HG02571 (cell line): ENCODE data around the gene ZW10.
"Not testable (repeated sequence)": the region's sequence is repeated elsewhere in the genome, so short reads cannot be mapped to it uniquely, and the experiment has no call there.

Source experiments
- ATAC-seq: cut with Tn5 transposase; IDR thresholded peaks from one replicate; pipeline ENCODE4 v1.9.1; 2021; ENCODE audit warnings: mild to moderate bottlenecking, moderate library complexity; ENCODE audit not compliant: unreplicated experiment

The ZW10 gene

GRCh38 chr11:113773416-113774173 is at the start of gene ZW10:
TSS of gene ZW10 (minus strand) at chr11:113773692. CDS start at chr11:113773666, 26 bp downstream.
- ATAC-seq: peak; percentile 95

- ATAC-seq: no peak
These were observed 44.9 kb upstream of the ZW10 start for GRCh38 chr11:113818426-113818825.

GRCh38 chr11:113817626-113818025 is 44.1 kb upstream of the ZW10 start:
- no peak for ATAC-seq

GRCh38 chr11:113817162-113817561 is 43.7 kb upstream of the ZW10 start:
- ATAC-seq: no peak

- ATAC-seq: no peak
These were observed 40.7 kb upstream of the ZW10 start for GRCh38 chr11:113814181-113814580.

- ATAC-seq: no peak
These were observed 35.4 kb upstream of the ZW10 start for GRCh38 chr11:113808931-113809330.

GRCh38 chr11:113806406-113806805 is 32.9 kb upstream of the ZW10 start:
- ATAC-seq: no peak

- ATAC-seq: no peak
These were observed 32.1 kb upstream of the ZW10 start for GRCh38 chr11:113805640-113806039.

GRCh38 chr11:113802621-113803020 is 29.1 kb upstream of the ZW10 start:
- ATAC-seq: no peak

GRCh38 chr11:113796663-113797259 is 23.3 kb upstream of the ZW10 start:
- no peak for ATAC-seq

GRCh38 chr11:113789675-113790320 is 16.3 kb upstream of the ZW10 start:
- ATAC-seq: no peak

GRCh38 chr11:113789016-113789415 is 15.5 kb upstream of the ZW10 start:
- ATAC-seq: not testable (repeated sequence)

GRCh38 chr11:113782134-113782533 is 8.6 kb upstream of the ZW10 start:
- no peak for ATAC-seq

- ATAC-seq: no peak
These were observed 8.2 kb upstream of the ZW10 start for GRCh38 chr11:113781682-113782081.

- ATAC-seq: no peak
These were observed 6.0 kb upstream of the ZW10 start, which contains the start of gene CLDN25 for GRCh38 chr11:113779496-113779895. TSS of gene CLDN25 (plus strand) at chr11:113779796. CDS start at chr11:113779796, 0 bp downstream.

- ATAC-seq: no peak
These were observed 4.8 kb upstream of the ZW10 start for GRCh38 chr11:113778111-113778910.

GRCh38 chr11:113774174-113774503 is 647 bp upstream of the ZW10 start:
- ATAC-seq: no peak

- ATAC-seq: peak; percentile 13
These were observed 438 bp downstream of the ZW10 start for GRCh38 chr11:113773092-113773415.

GRCh38 chr11:113771964-113772363 is 1.5 kb downstream of the ZW10 start:
- no peak for ATAC-seq

GRCh38 chr11:113764527-113765219 is 8.8 kb downstream of the ZW10 start:
- no peak for ATAC-seq

GRCh38 chr11:113763040-113763439 is 10.5 kb downstream of the ZW10 start:
- ATAC-seq: not testable (repeated sequence)
